DMS153 treated with DMSO at 0.1 percent for 48 hours (cell line): ENCODE results near the gene ATG9B.

Experiments used
- DNase-seq: peaks from one replicate; lab custom pipeline; 2025; ENCODE audit not compliant: unreplicated experiment; lab: John Stamatoyannopoulos, UW

Gene ATG9B

GRCh38 chr7:151024435-151025056, at the start of gene ATG9B:
ATG9B (minus strand) TSS chr7:151024494; CDS start chr7:151024423, 71 bp downstream.
- DNase-seq = no peak

- DNase-seq = no peak
These were observed 49.7 kb upstream of the ATG9B start for GRCh38 chr7:151073990-151074389.

DNA sequence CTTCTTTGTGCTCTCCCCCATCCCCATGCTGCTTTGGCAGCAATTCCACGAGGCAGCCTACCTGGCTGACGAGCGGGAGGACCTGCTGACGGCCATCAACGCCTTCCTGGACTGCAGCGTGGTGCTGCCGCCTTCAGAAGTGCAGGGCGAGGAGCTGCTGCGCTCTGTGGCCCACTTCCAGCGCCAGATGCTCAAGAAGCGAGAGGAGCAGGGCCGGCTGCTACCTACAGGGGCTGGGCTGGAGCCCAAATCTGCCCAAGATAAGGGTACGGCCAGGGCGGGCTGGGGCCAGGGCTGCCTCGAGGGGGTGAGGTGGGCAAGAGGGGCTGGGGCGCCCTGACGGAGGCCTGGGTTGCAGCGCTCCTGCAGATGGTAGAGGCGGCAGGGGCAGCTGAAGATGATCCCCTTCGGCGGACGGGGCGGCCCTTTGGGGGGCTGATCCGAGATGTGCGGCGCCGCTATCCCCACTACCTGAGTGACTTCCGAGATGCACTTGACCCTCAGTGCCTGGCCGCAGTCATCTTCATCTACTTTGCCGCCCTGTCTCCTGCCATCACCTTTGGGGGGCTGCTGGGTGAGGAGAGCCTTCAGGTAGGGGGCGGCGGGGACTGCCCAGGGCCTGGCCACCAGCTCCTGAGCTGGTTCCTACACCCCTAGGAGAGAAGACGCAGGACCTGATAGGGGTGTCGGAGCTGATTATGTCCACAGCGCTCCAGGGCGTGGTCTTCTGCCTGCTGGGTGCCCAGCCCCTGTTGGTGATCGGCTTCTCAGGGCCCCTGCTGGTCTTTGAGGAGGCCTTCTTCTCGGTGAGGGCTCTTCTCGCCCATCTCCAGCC, 47.0 kb upstream of the ATG9B start:
- DNase-seq = no peak

GRCh38 chr7:151070574-151070960, 46.3 kb upstream of the ATG9B start:
- DNase-seq = no peak

DNA sequence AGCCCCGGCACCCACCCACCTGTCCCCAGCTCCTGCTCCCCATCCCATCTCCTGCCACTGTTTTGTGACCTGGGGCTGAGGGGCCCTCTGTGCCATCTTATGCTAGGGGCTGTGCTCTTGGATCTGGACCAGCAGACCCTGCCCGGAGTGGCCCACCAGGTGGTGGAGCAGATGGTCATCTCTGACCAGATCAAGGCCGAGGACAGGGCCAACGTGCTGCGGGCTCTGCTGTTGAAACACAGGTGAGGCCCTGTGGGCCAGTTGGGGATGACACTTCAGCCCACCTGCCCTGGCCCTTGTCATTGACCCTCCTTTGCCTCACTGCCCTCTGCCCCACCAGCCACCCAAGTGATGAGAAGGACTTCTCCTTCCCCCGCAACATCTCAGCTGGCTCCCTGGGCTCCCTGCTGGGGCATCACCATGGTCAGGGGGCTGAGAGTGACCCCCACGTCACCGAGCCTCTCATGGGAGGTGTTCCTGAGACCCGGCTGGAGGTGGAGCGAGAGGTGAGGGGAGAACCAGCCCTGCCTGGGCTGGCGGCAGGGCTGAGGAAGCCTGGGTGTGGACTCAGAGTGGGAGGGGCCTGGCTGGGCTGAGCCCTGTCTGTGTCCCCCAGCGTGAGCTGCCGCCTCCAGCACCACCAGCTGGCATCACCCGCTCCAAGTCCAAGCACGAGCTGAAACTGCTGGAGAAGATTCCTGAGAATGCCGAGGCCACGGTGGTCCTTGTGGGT, 45.7 kb upstream of the ATG9B start:
- no peak for DNase-seq

- DNase-seq = no peak
These were observed 43.9 kb upstream of the ATG9B start for GRCh38 chr7:151068069-151068773.

GRCh38 chr7:151066273-151066974, 42.1 kb upstream of the ATG9B start:
- no peak for DNase-seq

- no peak for DNase-seq
These were observed 41.2 kb upstream of the ATG9B start for GRCh38 chr7:151065516-151065915.

DNA sequence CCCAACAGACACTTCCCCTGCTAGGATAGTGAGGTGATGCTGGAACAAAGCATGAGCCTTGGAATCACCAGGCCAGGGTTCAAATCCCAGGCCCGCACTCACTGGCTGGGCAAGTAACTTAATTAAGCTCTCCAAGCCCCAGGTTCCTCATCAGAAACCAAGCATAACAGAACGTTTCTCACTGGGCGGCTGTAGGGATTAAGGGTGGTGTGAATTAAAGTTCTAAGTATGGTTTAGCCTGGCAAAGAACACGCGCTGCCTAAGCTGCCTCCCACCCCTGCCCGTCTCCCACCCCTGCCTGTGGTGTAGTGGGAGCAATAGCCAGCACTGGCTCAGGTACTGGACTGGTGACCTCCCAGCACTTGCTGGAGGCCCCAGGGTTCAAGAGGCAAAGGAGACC, 40.7 kb upstream of the ATG9B start:
- DNase-seq = no peak

DNA sequence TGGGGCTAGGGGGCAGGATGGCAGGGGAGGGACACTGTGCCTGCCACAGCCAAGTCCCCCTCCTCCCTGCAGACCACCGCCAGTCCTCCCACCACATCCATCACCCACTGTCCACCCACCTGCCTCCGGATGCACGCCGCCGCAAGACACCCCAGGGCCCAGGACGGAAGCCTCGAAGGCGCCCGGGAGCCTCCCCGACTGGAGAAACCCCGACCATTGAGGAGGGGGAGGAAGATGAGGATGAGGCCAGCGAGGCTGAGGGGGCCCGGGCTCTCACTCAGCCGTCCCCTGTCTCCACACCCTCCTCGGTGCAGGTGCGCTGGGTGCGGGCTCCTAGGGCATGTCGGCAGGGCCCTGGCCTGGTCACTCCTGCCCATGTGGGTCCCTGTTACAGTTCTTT, 40.2 kb upstream of the ATG9B start:
- DNase-seq = no peak

- no peak for DNase-seq
These were observed 38.9 kb upstream of the ATG9B start for GRCh38 chr7:151063212-151063561.

DNA sequence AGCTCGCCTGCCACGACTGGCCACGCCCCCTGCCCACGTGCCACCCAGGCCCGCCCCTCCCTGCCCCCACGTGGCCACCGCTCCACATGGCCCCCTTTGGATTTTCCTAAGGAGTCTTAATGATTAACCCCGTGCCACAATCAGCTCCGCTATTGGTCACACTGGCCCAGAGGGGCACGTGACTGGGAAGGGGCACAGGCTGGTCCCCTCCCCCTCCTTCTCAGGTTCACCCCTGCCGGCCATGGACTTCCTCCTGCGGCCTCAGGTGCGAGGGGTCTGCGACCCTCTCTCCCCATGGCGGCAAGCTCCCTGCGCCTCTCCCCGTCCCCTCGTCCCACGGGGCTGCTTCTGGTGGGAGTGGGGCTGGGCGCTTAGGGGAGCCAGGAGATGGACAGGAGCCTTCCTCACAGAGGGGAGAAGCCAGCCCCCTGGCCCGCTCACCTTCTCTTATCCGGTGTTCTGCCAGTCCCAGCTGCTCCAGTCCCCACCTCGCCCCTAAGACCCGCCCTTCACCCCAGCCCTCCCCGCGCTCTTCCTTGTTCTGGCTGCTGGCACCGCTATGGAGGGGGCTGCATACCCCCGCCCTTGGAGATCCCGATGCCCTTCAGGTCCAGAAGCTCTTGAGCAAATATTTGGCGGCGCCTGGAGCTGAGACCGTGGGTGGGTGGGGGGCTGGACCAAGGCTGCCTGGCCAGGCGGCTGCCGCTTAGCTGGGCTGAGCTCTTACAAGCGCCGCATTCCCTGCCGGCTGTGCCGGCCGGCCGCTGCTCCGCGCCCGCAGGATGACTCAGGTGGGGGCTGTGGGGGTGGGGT, 38.3 kb upstream of the ATG9B start:
- no peak for DNase-seq

GRCh38 chr7:151062111-151062398, 37.8 kb upstream of the ATG9B start:
- no peak for DNase-seq

GRCh38 chr7:151061213-151062110, 37.2 kb upstream of the ATG9B start:
- no peak for DNase-seq

DNA sequence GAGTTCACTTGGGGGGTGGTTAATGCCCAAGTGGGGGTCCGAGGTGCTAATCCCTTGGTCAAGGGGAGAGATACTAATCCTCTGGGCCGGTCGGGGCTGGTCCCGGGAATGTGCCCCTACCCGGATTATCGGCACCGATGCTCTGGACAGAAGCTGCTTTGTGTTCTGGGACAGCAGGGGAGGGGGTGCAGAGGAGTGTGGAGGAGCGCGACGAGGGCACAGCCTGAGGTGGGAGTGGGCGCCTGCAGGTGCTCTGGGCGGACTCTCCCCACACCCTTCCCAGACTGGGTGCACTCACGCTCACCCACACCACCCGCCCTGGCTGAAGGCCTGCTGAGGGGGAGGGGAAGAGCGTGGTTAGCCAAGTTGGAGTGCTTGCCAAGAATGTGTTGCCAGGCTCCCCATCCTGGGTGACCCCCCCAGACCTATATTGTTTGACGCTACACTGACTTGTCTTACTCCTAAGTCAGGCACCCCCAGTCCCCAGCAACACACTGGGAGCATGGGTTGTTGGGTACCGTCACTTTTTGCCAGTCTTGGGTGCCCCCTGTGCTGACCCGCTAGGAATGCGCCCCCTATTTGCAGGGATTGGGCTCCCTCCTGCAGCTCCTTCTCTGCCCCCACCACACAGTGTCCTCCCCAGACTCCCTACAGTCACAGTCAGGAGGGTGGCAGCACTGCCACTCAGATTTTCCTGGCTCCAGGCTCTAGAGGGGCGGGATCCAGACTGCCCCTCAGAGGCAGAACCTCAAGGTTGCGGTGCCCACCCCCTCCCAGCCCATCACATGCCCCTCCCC, 36.3 kb upstream of the ATG9B start:
- no peak for DNase-seq

- no peak for DNase-seq
These were observed 35.8 kb upstream of the ATG9B start for GRCh38 chr7:151060113-151060415.

- peak; percentile 50 for DNase-seq
These were observed 35.2 kb upstream of the ATG9B start, which contains the start of gene SLC4A2 for GRCh38 chr7:151059367-151060112. SLC4A2 (plus strand) TSS chr7:151059589; CDS start chr7:151061988, 2,399 bp downstream.
